ENCODE data around the gene NAMPT. TPM values are rescaled to one million over a fixed set of nuclear protein-coding genes. Genes with fewer than 3 reads are reported as not detected.

Gene NAMPT
- total and polyA plus RNA-seq, 2 donors (not counting 1 experiment from before 2014, with no cell fraction given), result 57.7 to 155 TPM

- Histone ChIP-seq H3K27ac (ENCODE audit: insufficient read depth, low read length) (no peak overlapping the region), H2AFZ (ENCODE audit: low read length) (no peak overlapping the region), H3K9ac (ENCODE audit: insufficient read depth, low read length) (no peak overlapping the region), H3K9me3 (ENCODE audit: control insufficient read depth, insufficient read depth, low read depth, low read length) (no peaks in the 10 kb centered on the region), H3K4me1 (ENCODE audit: control insufficient read depth, extremely low read depth, insufficient read depth, low read length) (peaks cover 18% of the 10 kb centered on the region), H3K27me3 (ENCODE audit: control insufficient read depth, insufficient read depth, low read length) (no peaks in the 10 kb centered on the region), H3K79me2 (ENCODE audit: control insufficient read depth, insufficient read depth, low read length) (no peaks in the 10 kb centered on the region), H3K4me2 (ENCODE audit: extremely low read depth, insufficient read depth, low read length) (no peak overlapping the region), H3K36me3 (ENCODE audit: control insufficient read depth, insufficient read depth, low read length) (no peaks in the 10 kb centered on the region), H4K20me1 (ENCODE audit: control insufficient read depth, extremely low read depth, insufficient read depth, low read length) (no peaks in the 10 kb centered on the region), H3K4me3 (replicated peaks in 1 of 4; ENCODE audit: control extremely low read depth in 1 of 4, insufficient read depth in 1 of 4, low read depth in 3 of 4, low read length in 4 of 4) (no peak overlapping the region)
- DNase-seq (ENCODE audit: low read depth in 2 of 2), result no peak
- TF ChIP-seq CTCF (conservative IDR thresholded peaks at IDR 0.05 in 1 of 2, IDR thresholded peaks at IDR 0.05 in 1 of 2; ENCODE audit: low read depth in 1 of 2, low read length in 2 of 2) (no peak), EZH2 (IDR thresholded peaks at IDR 0.05; ENCODE audit: low read length, missing control alignments) (no peak)
Measured at GRCh38 chr7:106220307-106220706, 64.5 kb downstream of the NAMPT start.

- H3K36me3 ChIP-seq (ENCODE audit: control insufficient read depth, insufficient read depth, low read length), result no peaks in the 10 kb centered on the region
- H3K79me2 ChIP-seq (ENCODE audit: control insufficient read depth, insufficient read depth, low read length), result no peaks in the 10 kb centered on the region
- no peaks in the 10 kb centered on the region for H4K20me1 ChIP-seq (ENCODE audit: control insufficient read depth, extremely low read depth, insufficient read depth, low read length)
- no peak overlapping the region for H3K27ac ChIP-seq (ENCODE audit: insufficient read depth, low read length)
- DNase-seq (ENCODE audit: low read depth in 2 of 2), result no peak
- TF ChIP-seq EZH2 (IDR thresholded peaks at IDR 0.05; ENCODE audit: low read length, missing control alignments) (no peak), CTCF (conservative IDR thresholded peaks at IDR 0.05 in 1 of 2, IDR thresholded peaks at IDR 0.05 in 1 of 2; ENCODE audit: low read depth in 1 of 2, low read length in 2 of 2) (no peak)
- H2AFZ ChIP-seq (ENCODE audit: low read length), result no peak overlapping the region
- H3K27me3 ChIP-seq (ENCODE audit: control insufficient read depth, insufficient read depth, low read length), result no peaks in the 10 kb centered on the region
- no peak overlapping the region for H3K9ac ChIP-seq (ENCODE audit: insufficient read depth, low read length)
- no peak overlapping the region for H3K4me2 ChIP-seq (ENCODE audit: extremely low read depth, insufficient read depth, low read length)
- H3K4me1 ChIP-seq (ENCODE audit: control insufficient read depth, extremely low read depth, insufficient read depth, low read length), result peaks cover 18% of the 10 kb centered on the region
- H3K4me3 ChIP-seq (replicated peaks in 1 of 4; ENCODE audit: control extremely low read depth in 1 of 4, insufficient read depth in 1 of 4, low read depth in 3 of 4, low read length in 4 of 4), result no peak overlapping the region
- no peaks in the 10 kb centered on the region for H3K9me3 ChIP-seq (ENCODE audit: control insufficient read depth, insufficient read depth, low read depth, low read length)
Measured at GRCh38 chr7:106219170-106219569, 65.6 kb downstream of the NAMPT start.

- DNase-seq (ENCODE audit: low read depth in 2 of 2), result peak in 1 of 2 donors; percentile 15
- Histone ChIP-seq H3K27ac (ENCODE audit: insufficient read depth, low read length) (no peak overlapping the region), H4K20me1 (ENCODE audit: control insufficient read depth, extremely low read depth, insufficient read depth, low read length) (no peaks in the 10 kb centered on the region), H3K27me3 (ENCODE audit: control insufficient read depth, insufficient read depth, low read length) (no peaks in the 10 kb centered on the region), H3K36me3 (ENCODE audit: control insufficient read depth, insufficient read depth, low read length) (no peaks in the 10 kb centered on the region), H3K4me1 (ENCODE audit: control insufficient read depth, extremely low read depth, insufficient read depth, low read length) (peaks cover 18% of the 10 kb centered on the region), H3K9me3 (ENCODE audit: control insufficient read depth, insufficient read depth, low read depth, low read length) (no peaks in the 10 kb centered on the region), H3K9ac (ENCODE audit: insufficient read depth, low read length) (no peak overlapping the region), H3K79me2 (ENCODE audit: control insufficient read depth, insufficient read depth, low read length) (no peaks in the 10 kb centered on the region), H3K4me2 (ENCODE audit: extremely low read depth, insufficient read depth, low read length) (no peak overlapping the region), H2AFZ (ENCODE audit: low read length) (no peak overlapping the region), H3K4me3 (replicated peaks in 1 of 4; ENCODE audit: control extremely low read depth in 1 of 4, insufficient read depth in 1 of 4, low read depth in 3 of 4, low read length in 4 of 4) (no peak overlapping the region)
- TF ChIP-seq CTCF (conservative IDR thresholded peaks at IDR 0.05 in 1 of 2, IDR thresholded peaks at IDR 0.05 in 1 of 2; ENCODE audit: low read depth in 1 of 2, low read length in 2 of 2) (no peak), EZH2 (IDR thresholded peaks at IDR 0.05; ENCODE audit: low read length, missing control alignments) (no peak)
Measured at GRCh38 chr7:106218546-106218945, 66.2 kb downstream of the NAMPT start.

All from fibroblast of lung (primary cell).